T-helper 17 cell (primary cell): ENCODE measurements around the gene ARHGEF12. TPM values are rescaled to one million over a fixed set of nuclear protein-coding genes. Genes with fewer than 3 reads are reported as not detected.

Experiments used
- ATAC-seq: fragments of 150-1000 bp; cut with Tn5 transposase; 2 replicates; pipeline ENCODE4 v1.10.0; 2021; ENCODE audit warnings: mild to moderate bottlenecking, moderate library complexity
- DNase-seq, 3 donors: peaks; one replicate each; pipeline versions ENCODE4 v3.0.0 to v3.0.0-alpha.2; 2020 to 2021
- H3K9me3 ChIP-seq: one replicate; pipeline ENCODE4 v1.7.0; 2013; ENCODE audit warnings: low read length, mild to moderate bottlenecking; ENCODE audit not compliant: control insufficient read depth, poor library complexity, severe bottlenecking
- H3K27ac Mint-ChIP-seq: one replicate; pipeline ENCODE4 v1.8.0; 2022; ENCODE audit warnings: mild to moderate bottlenecking, moderate library complexity, mixed read lengths
- H3K27me3 Mint-ChIP-seq: one replicate; pipeline ENCODE4 v1.8.0; 2022; ENCODE audit warnings: mixed read lengths
- H3K36me3 Mint-ChIP-seq: one replicate; pipeline ENCODE4 v1.8.0; 2022; ENCODE audit warnings: low read depth, mixed read lengths
- H3K4me1 Mint-ChIP-seq: one replicate; pipeline ENCODE4 v1.8.0; 2022; ENCODE audit warnings: mild to moderate bottlenecking, mixed read lengths
- H3K4me3 Mint-ChIP-seq: one replicate; pipeline ENCODE4 v1.8.0; 2022; ENCODE audit warnings: mild to moderate bottlenecking, moderate library complexity, mixed read lengths
- total RNA-seq, 4 donors: library from RNA in 2 of 4; stranded (reverse) in 2 of 4; gene quantifications; one replicate each; pipeline ENCODE4 v1.2.3 and lab custom pipeline; 2022 to 2026

Gene ARHGEF12
- total RNA-seq, 2 donors from 2014 or later, result 12.9 to 31.3 TPM

DNA sequence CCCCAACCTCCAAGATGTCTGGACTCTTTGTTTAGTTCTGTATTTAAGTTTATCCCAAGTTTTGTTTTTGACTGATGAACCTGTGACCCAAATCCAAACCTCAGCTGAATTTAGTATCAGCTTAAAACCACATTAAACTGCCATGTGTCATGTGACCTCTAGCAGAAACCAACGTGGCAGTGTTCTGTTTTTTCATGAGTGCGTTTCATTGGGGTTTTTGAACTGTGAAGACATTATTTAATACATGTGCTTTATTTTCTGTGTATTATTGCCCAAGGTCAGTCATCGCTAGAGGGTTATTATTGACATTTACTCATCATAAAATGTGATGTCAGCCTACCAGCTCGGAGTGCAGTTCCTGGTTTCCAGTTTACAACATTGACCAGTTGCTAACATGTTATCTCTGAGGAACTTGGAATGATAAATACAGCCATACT lies 9.3 kb upstream of the ARHGEF12 start:
- ATAC-seq (peak; percentile 66), DNase-seq (no peak)
- no peaks in the 10 kb centered on the region for H3K9me3 ChIP-seq
- H3K4me3 Mint-ChIP-seq, result peak overlapping the region; percentile 82
- peaks cover 61% of the 10 kb centered on the region for H3K27me3 Mint-ChIP-seq
- peaks cover 29% of the 10 kb centered on the region for H3K4me1 Mint-ChIP-seq
- no peak overlapping the region for H3K27ac Mint-ChIP-seq
- no peaks in the 10 kb centered on the region for H3K36me3 Mint-ChIP-seq

DNA sequence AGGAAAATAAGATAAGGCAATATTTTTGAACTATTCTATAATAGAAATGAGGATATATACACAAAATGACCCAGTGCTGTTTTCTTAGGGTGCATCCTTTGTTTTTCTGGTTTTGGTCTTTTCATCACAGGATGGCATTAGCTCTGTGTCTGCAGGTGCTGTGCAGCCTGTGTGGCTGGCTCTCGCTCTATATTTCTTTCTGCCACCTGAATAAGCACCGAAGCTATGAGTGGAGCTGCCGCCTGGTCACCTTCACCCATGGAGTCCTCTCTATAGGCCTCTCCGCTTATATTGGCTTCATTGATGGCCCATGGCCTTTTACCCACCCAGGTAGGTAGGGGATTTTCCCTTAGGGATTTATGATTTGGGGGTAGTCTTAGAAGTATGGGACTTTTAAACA lies 8.9 kb upstream of the ARHGEF12 start:
- Mint-ChIP-seq H3K4me3 (no peak overlapping the region), H3K27ac (no peak overlapping the region), H3K27me3 (peaks cover 57% of the 10 kb centered on the region), H3K36me3 (no peaks in the 10 kb centered on the region), H3K4me1 (peaks cover 29% of the 10 kb centered on the region)
- no peak for ATAC-seq
- H3K9me3 ChIP-seq, result no peaks in the 10 kb centered on the region
- no peak for DNase-seq

DNA sequence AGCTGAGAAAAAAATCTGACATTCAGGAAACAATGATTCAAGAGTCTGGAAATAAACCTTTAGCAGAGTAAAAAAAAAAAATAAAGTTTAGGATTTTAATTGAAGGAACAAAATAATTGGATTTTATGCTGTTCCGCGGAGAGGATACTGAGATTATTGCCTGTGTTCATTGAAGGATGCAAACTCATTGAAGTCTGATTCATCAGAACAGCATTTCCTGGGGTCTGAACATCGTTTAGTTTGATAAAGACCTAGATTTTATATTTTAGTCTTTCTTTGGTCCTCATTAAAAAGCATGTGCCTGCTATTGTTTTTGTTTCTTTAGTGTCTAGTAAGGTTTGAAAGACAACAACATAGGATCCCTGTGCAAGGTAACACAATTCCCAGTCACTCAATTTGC lies 6.7 kb upstream of the ARHGEF12 start:
- peaks cover 37% of the 10 kb centered on the region for H3K27me3 Mint-ChIP-seq
- no peak overlapping the region for H3K4me3 Mint-ChIP-seq
- ATAC-seq (no peak), DNase-seq (no peak)
- H3K4me1 Mint-ChIP-seq, result peaks cover 29% of the 10 kb centered on the region
- H3K27ac Mint-ChIP-seq, result no peak overlapping the region
- no peaks in the 10 kb centered on the region for H3K9me3 ChIP-seq
- H3K36me3 Mint-ChIP-seq, result no peaks in the 10 kb centered on the region

DNA sequence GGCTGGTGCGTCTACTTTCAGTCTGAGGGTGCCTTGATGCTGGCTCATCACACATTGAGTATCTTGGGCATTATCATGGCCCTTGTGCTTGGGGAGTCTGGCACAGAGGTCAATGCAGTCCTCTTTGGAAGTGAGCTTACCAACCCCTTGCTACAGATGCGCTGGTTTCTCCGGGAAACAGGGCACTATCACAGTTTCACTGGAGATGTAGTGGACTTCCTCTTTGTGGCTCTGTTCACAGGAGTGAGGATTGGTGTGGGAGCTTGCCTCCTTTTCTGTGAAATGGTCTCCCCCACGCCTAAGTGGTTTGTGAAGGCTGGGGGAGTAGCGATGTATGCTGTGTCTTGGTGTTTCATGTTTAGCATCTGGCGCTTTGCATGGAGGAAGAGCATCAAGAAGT lies 6.2 kb upstream of the ARHGEF12 start:
- Mint-ChIP-seq H3K27me3 (peaks cover 33% of the 10 kb centered on the region), H3K36me3 (no peaks in the 10 kb centered on the region), H3K4me1 (peaks cover 27% of the 10 kb centered on the region), H3K27ac (no peak overlapping the region), H3K4me3 (no peak overlapping the region)
- DNase-seq (no peak), ATAC-seq (no peak)
- no peaks in the 10 kb centered on the region for H3K9me3 ChIP-seq

DNA sequence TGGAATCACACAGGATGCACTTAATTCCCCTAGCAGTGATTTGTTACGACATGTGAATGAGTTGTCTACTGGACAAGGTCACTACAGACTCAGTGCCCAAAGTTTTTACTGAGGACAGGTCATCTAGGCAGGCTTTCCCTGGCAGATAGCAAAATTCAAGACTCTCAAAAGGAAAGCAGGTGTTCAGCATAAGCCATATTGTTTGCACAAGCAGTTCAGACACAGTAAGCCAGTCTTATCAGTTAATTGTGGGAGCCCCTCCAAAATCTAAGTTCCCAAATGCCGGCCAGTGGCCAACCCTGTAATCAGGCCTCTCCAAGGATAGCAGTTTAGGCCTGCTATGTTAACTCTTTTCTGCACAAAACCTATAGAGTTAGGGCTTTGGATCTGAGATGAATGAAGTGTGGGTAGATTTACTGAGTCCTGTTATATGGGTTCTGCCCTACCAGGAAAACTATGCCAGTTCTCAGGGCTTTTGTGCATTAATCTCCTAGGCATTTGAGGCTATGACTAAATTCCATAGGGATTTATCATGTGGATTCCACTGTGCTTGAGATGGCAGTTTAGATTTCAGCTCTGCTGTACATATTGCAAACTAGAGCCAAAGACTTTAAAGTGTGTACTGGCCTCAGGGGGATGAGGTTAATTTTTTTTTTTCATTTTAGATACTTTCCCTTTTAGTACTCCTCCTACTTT lies 4.8 kb upstream of the ARHGEF12 start:
- Mint-ChIP-seq H3K36me3 (no peaks in the 10 kb centered on the region), H3K27me3 (peaks cover 26% of the 10 kb centered on the region), H3K4me3 (no peak overlapping the region), H3K4me1 (peaks cover 22% of the 10 kb centered on the region), H3K27ac (no peak overlapping the region)
- no peaks in the 10 kb centered on the region for H3K9me3 ChIP-seq
- no peak for ATAC-seq
- DNase-seq, result no peak

DNA sequence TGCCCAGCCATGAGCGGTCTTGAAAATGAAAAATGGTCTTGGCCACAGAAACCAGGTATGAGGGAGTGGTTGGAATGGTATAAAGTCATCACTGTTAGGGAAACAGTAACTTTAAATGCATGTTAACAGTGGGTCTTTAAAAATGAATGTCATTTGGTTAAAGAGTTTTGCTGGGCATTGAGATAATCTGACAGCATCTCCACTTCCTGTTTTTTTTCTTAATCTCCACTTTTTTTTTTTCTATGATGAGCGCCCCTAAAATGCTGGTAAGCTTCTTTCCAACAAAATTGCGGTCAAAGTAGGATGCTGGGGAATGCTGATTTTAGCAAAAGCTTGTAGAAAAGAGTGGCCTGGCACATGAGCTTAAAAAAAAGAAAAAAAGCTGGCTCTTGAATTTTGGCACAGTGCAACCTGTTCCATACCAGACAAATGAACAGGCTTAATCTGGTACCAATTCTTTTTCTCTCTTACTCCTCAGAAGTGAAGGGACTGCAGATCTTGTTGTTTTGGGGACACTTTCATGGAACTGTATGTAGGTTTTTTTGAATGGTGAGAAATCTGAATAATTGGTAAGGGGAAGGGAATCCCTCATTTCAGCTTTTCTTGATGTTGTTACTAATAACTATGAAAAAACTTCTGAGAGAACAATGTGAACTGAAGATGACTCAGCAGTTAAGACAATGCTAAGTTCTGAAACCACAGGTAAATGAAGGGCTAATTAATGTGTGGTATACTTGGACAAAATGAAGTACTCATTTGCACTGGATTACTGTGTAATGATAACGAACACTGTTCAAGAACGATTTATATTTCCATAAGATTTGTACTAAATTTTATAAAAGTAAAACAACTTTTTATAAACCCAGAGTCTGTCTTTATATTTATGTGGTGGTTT lies 3.1 kb upstream of the ARHGEF12 start:
- H3K9me3 ChIP-seq, result peaks cover 4% of the 10 kb centered on the region
- peaks cover 25% of the 10 kb centered on the region for H3K27me3 Mint-ChIP-seq
- no peak for DNase-seq
- H3K27ac Mint-ChIP-seq, result no peak overlapping the region
- H3K36me3 Mint-ChIP-seq, result no peaks in the 10 kb centered on the region
- H3K4me1 Mint-ChIP-seq, result peaks cover 15% of the 10 kb centered on the region
- ATAC-seq, result no peak
- H3K4me3 Mint-ChIP-seq, result no peak overlapping the region

DNA sequence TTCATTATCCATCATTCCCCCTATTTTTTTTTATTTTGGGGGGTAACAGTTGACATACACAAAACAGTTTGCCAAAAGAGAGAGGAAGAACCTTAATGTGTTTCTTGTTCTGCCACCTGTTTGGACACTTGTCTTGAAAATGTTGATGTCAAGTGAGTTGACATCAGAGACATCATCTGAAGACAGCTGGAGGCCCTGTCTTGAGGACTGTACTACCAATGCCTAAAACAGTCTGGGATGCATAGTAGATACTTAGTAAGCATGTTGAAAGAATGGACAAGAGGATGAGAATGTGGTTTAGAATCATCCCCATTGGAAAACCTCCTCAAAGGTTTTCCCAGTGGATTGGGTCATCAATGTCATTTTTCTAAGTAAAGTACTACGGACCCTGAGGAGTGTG lies 2.4 kb upstream of the ARHGEF12 start:
- H3K27me3 Mint-ChIP-seq, result peaks cover 26% of the 10 kb centered on the region
- H3K9me3 ChIP-seq, result peaks cover 4% of the 10 kb centered on the region
- H3K27ac Mint-ChIP-seq, result no peak overlapping the region
- ATAC-seq (no peak), DNase-seq (no peak)
- no peaks in the 10 kb centered on the region for H3K36me3 Mint-ChIP-seq
- H3K4me1 Mint-ChIP-seq, result peaks cover 14% of the 10 kb centered on the region
- no peak overlapping the region for H3K4me3 Mint-ChIP-seq

GRCh38 chr11:120334332-120334731 lies 1.9 kb upstream of the ARHGEF12 start:
- no peak overlapping the region for H3K4me3 Mint-ChIP-seq
- H3K27me3 Mint-ChIP-seq, result peaks cover 26% of the 10 kb centered on the region
- H3K9me3 ChIP-seq, result peaks cover 4% of the 10 kb centered on the region
- no peaks in the 10 kb centered on the region for H3K36me3 Mint-ChIP-seq
- H3K4me1 Mint-ChIP-seq, result peaks cover 16% of the 10 kb centered on the region
- DNase-seq (no peak), ATAC-seq (no peak)
- H3K27ac Mint-ChIP-seq, result no peak overlapping the region

GRCh38 chr11:120334894-120335462 lies 1.2 kb upstream of the ARHGEF12 start:
- Mint-ChIP-seq H3K4me3 (peak overlapping the region; percentile 88), H3K27ac (peak overlapping the region; percentile 34), H3K36me3 (no peaks in the 10 kb centered on the region), H3K4me1 (peaks cover 23% of the 10 kb centered on the region), H3K27me3 (peaks cover 31% of the 10 kb centered on the region)
- DNase-seq, result peak in 1 of 3 donors; percentile 49
- peaks cover 4% of the 10 kb centered on the region for H3K9me3 ChIP-seq
- peak; percentile 62 for ATAC-seq

GRCh38 chr11:120335556-120335907 lies 681 bp upstream of the ARHGEF12 start:
- Mint-ChIP-seq H3K27ac (peak overlapping the region; percentile 34), H3K27me3 (peaks cover 31% of the 10 kb centered on the region), H3K4me1 (peaks cover 24% of the 10 kb centered on the region), H3K36me3 (no peaks in the 10 kb centered on the region), H3K4me3 (peak overlapping the region; percentile 88)
- peaks cover 4% of the 10 kb centered on the region for H3K9me3 ChIP-seq
- DNase-seq (peak in 1 of 3 donors; percentile 20), ATAC-seq (peak; percentile 52)

DNA sequence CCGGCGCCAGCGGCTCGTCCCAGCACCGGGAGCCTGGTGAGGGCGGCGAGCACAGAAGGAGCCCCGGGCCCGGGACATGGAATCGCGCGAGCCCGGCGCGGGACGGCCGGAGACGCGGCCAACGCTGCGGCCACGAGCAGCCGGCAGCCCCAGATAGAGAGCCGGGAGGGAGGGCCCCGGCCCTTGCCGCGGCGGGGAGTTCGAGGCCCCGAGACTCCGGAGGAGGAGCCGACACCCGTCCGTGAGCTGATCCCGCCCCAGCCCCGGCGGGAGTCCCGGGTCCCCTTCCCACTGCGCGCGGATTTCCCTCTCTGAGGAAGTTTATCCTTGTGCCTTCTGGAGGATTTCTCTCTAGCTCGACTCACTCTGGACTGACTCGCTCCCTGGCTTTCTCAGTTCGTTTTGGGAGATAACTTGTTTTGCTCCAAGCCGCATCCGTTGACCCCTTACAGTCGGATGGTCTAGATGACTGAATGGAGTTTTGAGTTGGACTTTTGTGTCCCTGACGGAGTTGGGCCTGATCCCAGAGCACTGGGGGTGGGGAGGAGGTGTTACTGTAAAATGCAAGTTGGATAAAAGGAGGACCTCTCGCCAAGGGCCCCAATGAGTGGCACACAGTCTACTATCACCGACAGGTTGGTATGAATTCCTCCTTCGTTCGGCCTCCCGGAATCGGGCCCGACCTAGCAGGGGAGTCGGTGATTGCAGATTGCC lies 585 bp downstream of the ARHGEF12 start:
- peaks cover 4% of the 10 kb centered on the region for H3K9me3 ChIP-seq
- peaks cover 24% of the 10 kb centered on the region for H3K4me1 Mint-ChIP-seq
- H3K27ac Mint-ChIP-seq, result peak overlapping the region; percentile 62
- DNase-seq (no peak), ATAC-seq (peak; percentile 37)
- no peaks in the 10 kb centered on the region for H3K36me3 Mint-ChIP-seq
- H3K27me3 Mint-ChIP-seq, result peaks cover 33% of the 10 kb centered on the region
- H3K4me3 Mint-ChIP-seq, result peak overlapping the region; percentile 93

DNA sequence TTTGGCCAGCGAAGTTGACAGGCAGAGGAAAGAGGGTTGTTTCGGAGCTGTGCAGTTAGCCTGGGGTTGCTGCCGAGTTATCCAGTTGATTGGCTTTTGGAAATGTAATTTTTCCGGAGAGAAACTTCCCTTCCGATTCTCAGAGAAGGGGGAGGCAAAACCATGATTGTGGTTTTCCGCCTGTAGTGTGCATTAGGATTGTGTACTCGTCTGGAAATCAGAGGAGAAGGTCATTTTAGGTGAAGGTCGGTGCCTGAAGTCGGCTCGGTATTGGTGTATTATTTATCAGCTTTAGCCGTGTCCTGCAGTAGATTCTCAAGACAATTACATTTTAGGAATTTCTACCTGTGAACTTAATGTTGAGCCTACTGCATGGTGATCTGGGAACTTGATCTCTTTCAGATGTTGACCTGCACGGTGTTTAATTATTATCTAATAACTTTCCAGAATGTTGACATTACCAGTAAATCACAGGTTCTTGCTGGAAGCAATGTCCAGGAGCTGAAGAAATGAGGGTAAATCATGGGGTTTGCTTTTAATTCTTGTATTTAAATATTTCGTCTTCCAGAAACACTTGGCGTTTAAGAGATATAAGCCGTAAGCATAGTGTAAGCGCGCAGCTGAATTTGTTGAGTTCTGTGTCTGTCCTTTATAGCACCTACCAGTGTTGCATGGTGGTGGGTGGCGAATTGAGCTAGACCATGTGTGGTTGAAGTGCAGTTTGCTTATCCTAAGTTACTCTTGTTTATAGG lies 1.3 kb downstream of the ARHGEF12 start:
- H3K27ac Mint-ChIP-seq, result peak overlapping the region; percentile 62
- H3K4me3 Mint-ChIP-seq, result peak overlapping the region; percentile 93
- ATAC-seq (no peak), DNase-seq (no peak)
- H3K4me1 Mint-ChIP-seq, result peaks cover 24% of the 10 kb centered on the region
- peaks cover 9% of the 10 kb centered on the region for H3K9me3 ChIP-seq
- H3K36me3 Mint-ChIP-seq, result no peaks in the 10 kb centered on the region
- peaks cover 40% of the 10 kb centered on the region for H3K27me3 Mint-ChIP-seq
